Thymus (tissue), 11 donors: ENCODE results near the gene UTS2. TPM values are rescaled to one million over a fixed set of nuclear protein-coding genes. Genes with fewer than 3 reads are reported as not detected.

ENCODE experiments used
- DNase-seq, 9 donors: peaks; one replicate each; pipeline ENCODE4 v3.0.0-alpha.2; 2013; ENCODE audit warnings: low spot score in 9 of 9, low read depth in 6 of 9, missing footprints in 1 of 9
- H3K27ac ChIP-seq, 2 donors: one replicate each; pipeline ENCODE4 v1.5.1; 2013; ENCODE audit warnings: control low read depth in 1 of 2, low read depth in 1 of 2, low read length in 1 of 2, mild to moderate bottlenecking in 1 of 2, moderate library complexity in 1 of 2
- H3K27me3 ChIP-seq, 2 donors: one replicate each; pipeline ENCODE4 v1.5.1; 2013; ENCODE audit warnings: low read length in 1 of 2; ENCODE audit not compliant: control insufficient read depth in 2 of 2, insufficient read depth in 1 of 2
- H3K36me3 ChIP-seq, 2 donors: one replicate each; pipeline ENCODE4 v1.5.1; 2013; ENCODE audit warnings: low read length in 1 of 2, mild to moderate bottlenecking in 1 of 2, moderate library complexity in 1 of 2; ENCODE audit not compliant: control insufficient read depth in 2 of 2, insufficient read depth in 2 of 2
- H3K4me1 ChIP-seq, 2 donors: one replicate each; pipeline ENCODE4 v1.5.1; 2013; ENCODE audit warnings: low read length in 2 of 2; ENCODE audit not compliant: control insufficient read depth in 2 of 2, insufficient read depth in 2 of 2
- H3K4me3 ChIP-seq, 2 donors: one replicate each; pipeline ENCODE4 v1.5.1; 2013; ENCODE audit warnings: low read length in 2 of 2, control low read depth in 1 of 2, mild to moderate bottlenecking in 1 of 2
- H3K9me3 ChIP-seq, 2 donors: one replicate each; pipeline ENCODE4 v1.5.1; 2013; ENCODE audit warnings: low read length in 1 of 2, mild to moderate bottlenecking in 1 of 2; ENCODE audit not compliant: control insufficient read depth in 2 of 2, insufficient read depth in 1 of 2
- WGBS: extraction: QIAGEN DNeasy Blood & Tissue Kit; methylation state at CpG from one replicate; pipeline ENCODE4 v1.1.7; 2013; 5-methylcytosine and 5-hydroxymethylcytosine counted together
- polyA plus RNA-seq: library from polyadenylated mRNA; stranded (reverse); fragments of 200-250 nt; gene quantifications from one replicate; pipeline ENCODE4 v1.2.3, GENCODE V29; 2013
- total RNA-seq: library from RNA; stranded (reverse); fragments of 120-200 nt; gene quantifications from one replicate; pipeline ENCODE4 v1.2.4, GENCODE V29; 2013
- donor health status: healthy.

UTS2 gene
- total and polyA plus RNA-seq, 2 donors, result 1.1 to 6.6 TPM

DNA sequence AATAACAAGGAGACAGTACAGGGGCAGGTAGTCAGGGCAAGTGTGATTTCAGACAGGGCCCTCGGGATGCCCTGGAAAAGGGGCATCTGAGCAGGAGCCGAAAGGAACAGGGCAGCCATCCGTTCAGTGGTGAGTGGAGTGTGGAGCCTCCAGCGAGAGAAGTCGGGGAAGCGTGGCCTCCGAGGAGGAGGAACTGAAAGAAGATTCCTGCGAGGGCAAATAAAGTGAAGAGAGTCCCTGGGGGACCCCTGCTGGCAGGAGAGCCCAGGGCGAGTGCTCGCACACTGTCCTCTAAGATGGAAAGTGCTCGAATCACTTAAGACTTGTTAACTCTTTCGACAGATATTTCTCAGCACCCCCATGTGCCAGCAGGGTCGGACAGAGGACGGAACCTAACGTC lies 3.5 kb upstream of the UTS2 start:
- DNase-seq, result no peak
- 54% methylated on average over 15 of the region's 15 CpGs for WGBS
- Histone ChIP-seq H3K4me1 (no peaks in the 10 kb centered on the region), H3K27me3 (peaks cover 0 to 3% of the 10 kb centered on the region in 2 donors), H3K27ac (no peak overlapping the region), H3K9me3 (no peaks in the 10 kb centered on the region), H3K36me3 (no peaks in the 10 kb centered on the region), H3K4me3 (no peak overlapping the region)

DNA sequence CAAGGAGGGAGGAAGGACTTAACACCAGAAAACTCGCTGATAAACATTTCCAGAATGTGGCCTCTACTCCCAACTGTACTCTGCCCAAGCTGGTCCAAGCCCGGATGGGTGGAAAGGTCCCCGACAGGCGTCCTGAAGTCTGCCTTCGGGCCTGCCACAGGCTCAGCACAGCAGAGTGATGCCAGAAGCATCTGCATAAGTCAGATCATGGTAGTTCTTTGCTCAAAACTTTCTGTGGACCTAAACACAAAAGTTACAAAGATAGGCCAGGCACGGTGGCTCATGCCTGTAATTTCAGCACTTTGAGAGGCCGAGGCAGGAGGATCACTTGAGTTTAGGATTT lies 790 bp upstream of the UTS2 start:
- 97% methylated on average over 7 of the region's 7 CpGs for WGBS
- Histone ChIP-seq H3K9me3 (no peaks in the 10 kb centered on the region), H3K27ac (no peak overlapping the region), H3K4me3 (no peak overlapping the region), H3K4me1 (no peaks in the 10 kb centered on the region), H3K27me3 (peaks cover 0 to 4% of the 10 kb centered on the region in 2 donors), H3K36me3 (no peaks in the 10 kb centered on the region)
- no peak for DNase-seq

DNA sequence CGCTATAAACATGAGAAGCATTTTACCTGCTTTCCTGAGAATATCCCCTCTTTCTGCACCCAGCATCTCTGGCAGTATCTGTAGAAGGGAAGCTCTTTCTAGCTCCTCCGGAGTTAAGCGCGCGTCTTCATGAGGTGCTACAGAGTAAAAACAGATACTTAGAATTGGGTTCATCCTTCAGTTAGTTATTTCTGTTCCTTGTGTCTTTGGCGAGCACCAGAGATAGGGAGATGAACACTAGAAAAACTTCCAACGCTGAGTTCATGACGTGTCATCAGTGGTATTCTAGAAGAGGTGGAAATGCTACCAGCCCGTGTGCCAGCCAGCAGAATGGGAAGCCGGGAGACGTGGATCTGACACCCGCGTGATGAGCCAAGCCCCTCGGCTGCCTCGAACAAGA lies 2.1 kb downstream of the UTS2 start:
- Histone ChIP-seq H3K36me3 (no peaks in the 10 kb centered on the region), H3K27me3 (peaks cover 0 to 4% of the 10 kb centered on the region in 2 donors), H3K27ac (no peak overlapping the region), H3K4me3 (no peak overlapping the region), H3K9me3 (no peaks in the 10 kb centered on the region), H3K4me1 (no peaks in the 10 kb centered on the region)
- DNase-seq, result no peak
- WGBS, result 97% methylated on average over 15 of the region's 15 CpGs

DNA sequence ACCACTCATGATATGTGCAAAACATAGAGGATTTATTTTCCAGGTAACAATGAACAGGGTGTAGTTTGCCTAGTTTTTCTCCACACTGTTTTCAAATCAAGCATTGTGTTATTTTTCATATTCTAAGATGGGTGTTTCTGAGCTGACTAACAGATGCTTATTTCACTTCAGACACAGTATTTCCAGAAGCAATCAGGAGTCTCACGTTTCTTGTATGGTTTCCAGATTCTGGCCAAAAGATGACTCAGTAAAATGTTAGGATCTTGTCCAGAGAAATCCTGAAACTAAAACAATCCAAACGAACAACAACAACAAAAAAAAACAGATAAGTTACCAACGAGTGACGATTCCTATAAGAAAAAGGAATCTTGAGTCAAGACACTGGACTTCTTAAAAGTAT lies 5.3 kb downstream of the UTS2 start:
- H3K27me3 ChIP-seq, result peaks cover 0 to 2% of the 10 kb centered on the region in 2 donors
- no peaks in the 10 kb centered on the region for H3K4me1 ChIP-seq
- no peak overlapping the region for H3K4me3 ChIP-seq
- no peak overlapping the region for H3K27ac ChIP-seq
- no peak for DNase-seq
- no peaks in the 10 kb centered on the region for H3K9me3 ChIP-seq
- 86% methylated on average over 4 of the region's 4 CpGs for WGBS
- H3K36me3 ChIP-seq, result no peaks in the 10 kb centered on the region

DNA sequence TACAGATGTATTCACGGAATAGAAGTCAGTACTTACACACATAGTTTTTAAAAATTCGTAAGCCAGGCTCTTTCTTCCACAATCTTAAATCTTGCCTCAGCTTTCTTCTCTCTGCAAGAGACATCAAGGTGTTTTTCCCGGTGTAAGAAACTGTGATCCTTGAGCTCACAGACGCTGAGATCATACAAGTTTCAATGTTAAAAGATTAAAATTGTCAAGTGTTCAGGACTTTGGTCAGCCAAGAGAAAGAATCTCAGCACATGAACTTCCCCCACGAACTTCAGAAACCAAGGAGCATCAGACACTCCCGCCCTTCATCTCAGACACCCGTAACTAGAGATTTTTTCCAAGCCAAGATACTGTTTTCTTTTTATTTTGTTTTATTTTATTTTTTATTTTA lies 6.2 kb downstream of the UTS2 start:
- H3K27me3 ChIP-seq, result peaks cover 0 to 2% of the 10 kb centered on the region in 2 donors
- no peak for DNase-seq
- H3K9me3 ChIP-seq, result no peaks in the 10 kb centered on the region
- no peaks in the 10 kb centered on the region for H3K36me3 ChIP-seq
- WGBS, result 94% methylated on average over 7 of the region's 7 CpGs
- no peak overlapping the region for H3K27ac ChIP-seq
- H3K4me1 ChIP-seq, result no peaks in the 10 kb centered on the region
- no peak overlapping the region for H3K4me3 ChIP-seq

DNA sequence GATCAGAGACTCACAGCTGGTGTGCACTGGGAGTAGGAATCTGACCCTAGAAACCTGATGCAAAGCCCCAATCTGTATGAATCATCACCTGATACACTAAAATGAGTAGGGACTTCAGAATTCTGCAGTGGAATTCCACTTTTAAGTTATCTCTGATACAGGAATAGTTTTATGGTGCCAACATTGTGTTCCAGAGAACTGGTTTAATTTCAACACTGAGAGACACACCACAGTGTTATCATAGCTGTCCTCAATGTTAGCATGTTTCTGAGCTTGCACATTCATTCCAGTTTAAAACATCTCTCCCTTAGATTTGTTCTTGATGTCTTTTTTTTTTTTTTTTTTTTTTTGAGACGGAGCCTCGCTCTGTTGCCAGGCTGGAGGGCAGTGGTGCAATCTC lies 7.1 kb downstream of the UTS2 start:
- 98% methylated on average over 2 of the region's 2 CpGs for WGBS
- H3K36me3 ChIP-seq, result no peaks in the 10 kb centered on the region
- H3K27me3 ChIP-seq, result no peaks in the 10 kb centered on the region
- DNase-seq, result no peak
- no peaks in the 10 kb centered on the region for H3K9me3 ChIP-seq
- H3K4me1 ChIP-seq, result no peaks in the 10 kb centered on the region
- H3K4me3 ChIP-seq, result no peak overlapping the region
- no peak overlapping the region for H3K27ac ChIP-seq

DNA sequence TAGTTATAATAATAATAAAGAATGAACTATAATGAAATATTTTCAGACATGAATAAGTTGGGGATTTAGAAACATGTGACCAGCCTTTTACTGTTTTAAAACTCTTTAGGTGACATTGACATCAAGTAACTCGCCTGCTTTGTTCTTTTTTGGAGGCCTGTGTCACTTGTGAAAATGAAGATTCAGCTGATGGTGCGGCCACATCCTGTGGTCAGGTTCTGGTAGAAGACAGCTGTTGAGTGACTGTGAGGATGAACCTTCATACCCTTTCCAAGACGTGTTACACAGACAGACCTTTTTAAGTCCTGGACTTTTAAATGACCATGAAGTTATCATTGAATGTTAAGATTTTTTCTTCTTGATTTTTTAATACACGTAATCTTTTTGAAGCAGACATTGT lies 10.3 kb downstream of the UTS2 start:
- Histone ChIP-seq H3K9me3 (no peaks in the 10 kb centered on the region), H3K4me1 (no peaks in the 10 kb centered on the region), H3K27ac (no peak overlapping the region), H3K4me3 (no peak overlapping the region), H3K27me3 (no peaks in the 10 kb centered on the region), H3K36me3 (peaks cover 0 to 3% of the 10 kb centered on the region in 2 donors)
- no peak for DNase-seq
- WGBS, result 81% methylated on average over 4 of the region's 4 CpGs

DNA sequence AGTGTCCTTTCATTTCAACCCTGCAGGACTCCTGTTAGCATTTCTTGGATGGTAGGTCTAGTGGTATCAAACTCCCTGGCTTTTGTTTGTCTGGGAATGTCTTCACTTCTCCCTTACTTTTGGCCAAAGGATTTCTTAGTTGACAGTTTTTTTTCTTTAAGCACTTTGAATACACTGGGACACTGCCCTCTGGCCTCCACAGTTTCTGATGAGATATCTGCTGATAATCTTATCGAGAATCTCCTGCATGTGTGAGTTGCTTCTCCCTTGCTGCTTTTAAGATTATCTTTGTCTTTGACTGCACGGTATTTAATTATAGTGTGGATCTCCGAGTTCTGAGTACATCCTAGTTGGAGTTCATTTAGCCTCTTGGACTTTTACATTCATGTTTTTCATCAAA lies 13.3 kb downstream of the UTS2 start:
- no peak for DNase-seq
- Histone ChIP-seq H3K27me3 (no peaks in the 10 kb centered on the region), H3K27ac (no peak overlapping the region), H3K4me1 (no peaks in the 10 kb centered on the region), H3K9me3 (no peaks in the 10 kb centered on the region), H3K4me3 (no peak overlapping the region), H3K36me3 (peaks cover 0 to 3% of the 10 kb centered on the region in 2 donors)
- WGBS, result 98% methylated on average over 3 of the region's 3 CpGs

DNA sequence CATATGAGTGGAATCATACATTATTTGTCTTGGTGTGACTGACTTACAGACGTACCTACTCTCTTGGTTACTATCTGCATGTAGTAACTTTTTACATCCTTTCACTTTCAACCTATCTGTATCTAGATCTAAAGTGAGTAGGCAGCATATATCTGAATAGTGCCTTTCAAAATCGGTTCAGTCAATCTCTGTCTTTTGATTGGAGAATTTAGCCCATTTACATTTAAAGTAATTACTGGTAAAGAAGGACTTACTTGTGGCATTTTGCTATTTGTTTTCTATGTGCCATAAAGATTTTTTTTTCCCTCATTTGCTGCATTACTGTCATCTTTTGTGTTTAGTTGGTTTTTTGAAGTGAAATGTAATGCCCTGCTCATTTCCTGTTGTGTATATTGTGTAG lies 14.2 kb downstream of the UTS2 start:
- H3K36me3 ChIP-seq, result peaks cover 0 to 3% of the 10 kb centered on the region in 2 donors

DNA sequence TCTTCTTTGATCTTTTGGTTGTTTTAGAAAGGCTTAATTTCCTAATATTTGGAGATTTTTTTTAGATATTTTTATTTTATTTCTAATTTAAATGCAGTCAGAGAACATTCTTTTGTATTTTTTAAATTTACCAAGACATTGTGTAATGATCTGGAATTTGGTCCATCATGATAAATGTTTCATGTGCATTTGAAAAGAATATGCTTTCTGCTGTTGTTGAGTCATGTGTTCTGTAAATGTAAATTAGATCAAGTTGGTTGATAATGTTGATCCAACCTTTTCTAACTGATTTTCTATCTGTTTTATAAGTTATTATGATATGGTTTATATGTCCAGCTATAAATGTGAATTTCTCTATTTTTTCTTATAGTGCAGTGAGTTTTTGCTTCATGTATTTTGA lies 19.8 kb downstream of the UTS2 start:
- H3K4me1 ChIP-seq, result no peaks in the 10 kb centered on the region
- H3K9me3 ChIP-seq, result no peaks in the 10 kb centered on the region
- no peak overlapping the region for H3K27ac ChIP-seq
- H3K4me3 ChIP-seq, result no peak overlapping the region
- no peaks in the 10 kb centered on the region for H3K36me3 ChIP-seq
- no peak for DNase-seq
- no peaks in the 10 kb centered on the region for H3K27me3 ChIP-seq

More for the DNA sequence above, 14.2 kb downstream of the UTS2 start:
- DNase-seq, result no peak
- WGBS, result 97% methylated on average over 2 of the region's 2 CpGs
- Histone ChIP-seq H3K4me1 (no peaks in the 10 kb centered on the region), H3K27me3 (no peaks in the 10 kb centered on the region), H3K9me3 (no peaks in the 10 kb centered on the region), H3K27ac (no peak overlapping the region), H3K4me3 (no peak overlapping the region)
